Activated CD4-positive, alpha-beta T cell treated with anti-CD3 and anti-CD28 coated beads, Interleukin-2, amount 50 U/mL, for 48 hours (primary cell): Measurements from ENCODE around the gene ZCWPW1.
A peak's percentile ranks its signal among the peaks of the same experiment; 100 is the strongest.

Experiments
- DNase-seq, 2 experiments: peaks; one replicate each; pipeline ENCODE4 v3.0.0-alpha.2; 2020

Gene ZCWPW1

GRCh38 chr7:100428199-100428966, at the start of gene ZCWPW1:
ZCWPW1 (minus strand) TSS chr7:100428703; CDS start chr7:100420649, 8,054 bp downstream.
- peak; percentile 98 for DNase-seq

GRCh38 chr7:100477871-100478267, 49.4 kb upstream of the ZCWPW1 start:
- peak in 1 of 2 experiments; percentile 28 for DNase-seq

DNA sequence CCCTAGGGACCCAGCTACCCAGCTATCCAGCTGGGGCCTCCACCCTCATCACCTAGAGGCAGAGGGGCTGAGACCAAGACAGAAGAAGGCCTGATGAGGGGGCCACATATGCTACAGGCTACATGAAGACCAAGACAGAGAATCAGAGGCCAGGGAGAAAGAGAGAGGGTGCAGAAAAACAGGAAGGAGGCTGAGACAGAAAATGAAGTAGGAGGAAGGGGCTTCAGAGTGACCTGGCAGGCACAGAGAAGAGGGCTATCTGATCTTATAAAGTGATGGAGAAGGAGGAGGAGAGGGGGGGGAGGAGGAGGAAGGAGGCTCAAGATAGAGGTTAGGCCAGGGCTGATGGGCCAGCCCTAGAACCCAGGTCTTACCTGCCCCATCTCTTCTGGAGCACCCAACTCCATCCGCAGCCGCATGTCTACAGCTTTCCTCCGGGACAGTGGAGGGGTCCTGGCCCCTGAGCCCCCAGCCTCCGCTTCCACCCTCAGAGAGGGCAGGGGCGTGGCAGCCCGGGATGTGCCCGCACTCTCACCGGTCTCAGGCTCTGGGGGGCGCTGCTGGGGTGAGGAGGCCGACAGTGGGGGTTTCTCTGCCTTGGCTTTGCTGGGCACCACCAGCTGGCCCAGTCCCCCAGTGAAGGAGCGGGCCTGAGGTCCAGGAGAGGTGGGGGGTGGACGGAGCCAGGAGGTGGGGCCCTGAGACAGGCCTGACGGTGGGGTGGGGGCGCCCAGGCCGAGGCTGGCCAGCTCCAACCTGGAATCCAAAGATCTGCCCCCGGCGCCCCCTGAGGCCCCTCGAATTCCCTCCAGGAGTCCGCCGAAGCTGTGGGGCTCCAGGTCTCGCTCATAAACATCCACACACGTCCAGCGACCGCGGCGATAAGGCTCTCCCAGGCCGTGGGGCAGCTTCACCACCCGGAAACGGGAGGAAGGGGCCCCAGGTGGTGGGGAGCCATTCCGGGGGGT, 48.7 kb upstream of the ZCWPW1 start:
- DNase-seq = peak; percentile 58 to 69

- no peak for DNase-seq
Observed at GRCh38 chr7:100476101-100476780, 47.7 kb upstream of the ZCWPW1 start.

DNA sequence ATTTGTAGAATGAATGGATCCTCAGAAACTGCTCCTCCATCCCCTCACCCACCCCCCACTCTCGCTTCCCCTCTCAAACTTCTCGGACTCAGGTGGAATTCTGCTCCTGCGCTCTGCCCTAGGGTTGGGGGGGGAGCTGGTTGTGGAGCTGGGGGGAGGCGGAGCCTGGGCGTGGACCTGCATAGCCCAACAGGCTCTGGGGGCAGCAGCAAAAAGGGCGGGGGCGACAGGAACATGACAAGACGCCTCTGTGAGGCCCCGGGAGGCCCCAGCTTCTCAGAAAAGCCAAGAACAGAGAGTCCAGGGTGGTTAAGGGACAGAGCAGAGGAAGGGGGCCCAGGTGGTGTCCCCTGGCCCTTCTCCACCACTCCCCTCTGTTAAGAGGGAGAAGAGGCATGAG, 47.0 kb upstream of the ZCWPW1 start:
- peak in 1 of 2 experiments; percentile 24 for DNase-seq

GRCh38 chr7:100472854-100473499, 44.5 kb upstream of the ZCWPW1 start:
- peak in 1 of 2 experiments; percentile 32 for DNase-seq

- no peak for DNase-seq
Observed at GRCh38 chr7:100472121-100472851, 43.8 kb upstream of the ZCWPW1 start.

GRCh38 chr7:100471021-100471420, 42.5 kb upstream of the ZCWPW1 start:
- no peak for DNase-seq

GRCh38 chr7:100469227-100470044, 40.9 kb upstream of the ZCWPW1 start:
- peak; percentile 89 to 90 for DNase-seq

GRCh38 chr7:100467638-100468373, 39.3 kb upstream of the ZCWPW1 start:
- DNase-seq = no peak

- no peak for DNase-seq
Observed at GRCh38 chr7:100466653-100467605, 38.4 kb upstream of the ZCWPW1 start.

- DNase-seq = no peak
Observed at GRCh38 chr7:100465702-100466311, 37.3 kb upstream of the ZCWPW1 start.

DNA sequence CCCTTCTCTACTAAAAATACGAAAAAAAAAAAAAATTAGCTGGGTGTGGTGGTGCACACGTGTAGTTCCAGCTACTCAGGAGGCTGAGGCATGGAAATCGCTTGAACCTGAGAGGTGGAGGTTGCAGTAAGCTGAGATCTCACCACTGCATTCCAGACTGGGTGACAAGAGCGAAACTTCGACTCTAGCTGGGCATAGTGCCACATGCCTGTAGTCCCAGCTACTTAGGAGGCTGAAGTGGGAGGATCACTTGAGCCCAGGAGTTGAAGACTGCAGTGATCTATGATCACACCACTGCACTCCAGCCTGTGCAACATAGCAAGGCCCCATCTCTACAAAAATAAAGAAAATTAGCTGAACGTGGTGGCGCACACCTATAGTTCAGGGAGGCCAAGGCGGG, 36.8 kb upstream of the ZCWPW1 start:
- DNase-seq = no peak

GRCh38 chr7:100464791-100465190, 36.3 kb upstream of the ZCWPW1 start:
- no peak for DNase-seq

DNA sequence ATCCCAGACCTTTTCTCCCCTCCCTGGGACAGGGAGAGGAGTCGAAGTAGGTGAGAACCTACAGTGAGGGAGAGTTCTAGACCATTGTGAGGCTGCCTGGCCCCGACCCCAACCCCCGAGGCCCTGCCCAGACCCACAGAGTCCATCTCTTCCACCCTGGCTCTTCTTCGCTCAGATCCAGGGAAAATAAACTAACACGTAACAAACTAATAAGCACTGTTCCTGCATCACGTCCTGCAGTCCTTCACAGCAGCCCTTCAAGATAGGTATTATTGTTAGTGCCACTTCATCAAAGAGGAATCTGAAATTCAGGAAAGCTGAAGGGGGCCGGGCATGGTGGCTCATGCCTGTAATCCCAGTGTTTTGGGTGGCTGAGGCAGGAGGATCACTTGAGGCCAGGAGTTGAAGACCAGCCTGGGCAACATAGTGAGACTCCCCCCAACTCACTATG, 35.7 kb upstream of the ZCWPW1 start, which contains the start of gene SPACDR:
SPACDR (minus strand) TSS at position 51 of the 451 bp plus-strand sequence. CDS start 235 bp downstream, outside the sequence.
- no peak for DNase-seq

DNA sequence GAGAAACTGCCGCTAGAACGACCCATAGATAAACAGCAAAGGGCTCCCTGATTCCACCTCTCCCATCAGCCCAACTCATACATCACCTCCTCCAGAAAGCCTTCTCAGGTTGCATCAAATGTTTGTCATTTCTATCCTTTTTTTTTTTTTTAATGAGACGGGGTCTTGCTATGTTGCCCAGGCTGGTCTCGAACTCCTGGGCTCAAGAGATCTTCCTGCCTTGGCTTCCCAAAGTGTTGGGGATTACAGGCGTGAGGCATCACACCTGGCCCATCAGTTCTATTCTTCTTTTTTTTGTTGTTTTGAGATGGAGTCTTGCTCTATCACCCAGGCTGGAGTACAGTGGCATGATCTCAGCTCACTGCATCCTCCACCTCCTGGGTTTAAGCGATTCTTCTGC, 28.5 kb upstream of the ZCWPW1 start:
- no peak for DNase-seq

DNA sequence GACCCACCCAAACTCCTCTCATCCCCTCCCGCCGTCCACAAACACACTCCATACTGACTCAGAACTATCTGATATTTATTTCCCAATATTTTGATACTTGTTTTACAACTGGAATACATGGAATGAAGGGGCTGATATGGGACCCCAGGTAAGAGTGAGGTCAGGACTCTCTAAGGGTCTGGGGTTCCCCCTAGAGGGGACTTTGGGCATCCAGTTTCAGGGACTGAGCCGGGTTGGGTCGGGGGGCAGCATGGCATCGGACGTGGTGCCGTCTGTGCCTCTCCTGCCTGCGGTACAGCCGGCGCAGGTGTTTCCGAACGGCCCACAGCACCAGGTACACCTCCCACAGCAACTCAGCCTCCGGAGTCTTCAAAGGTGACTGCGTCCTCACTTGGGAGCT, 28.1 kb upstream of the ZCWPW1 start:
- DNase-seq = no peak

DNA sequence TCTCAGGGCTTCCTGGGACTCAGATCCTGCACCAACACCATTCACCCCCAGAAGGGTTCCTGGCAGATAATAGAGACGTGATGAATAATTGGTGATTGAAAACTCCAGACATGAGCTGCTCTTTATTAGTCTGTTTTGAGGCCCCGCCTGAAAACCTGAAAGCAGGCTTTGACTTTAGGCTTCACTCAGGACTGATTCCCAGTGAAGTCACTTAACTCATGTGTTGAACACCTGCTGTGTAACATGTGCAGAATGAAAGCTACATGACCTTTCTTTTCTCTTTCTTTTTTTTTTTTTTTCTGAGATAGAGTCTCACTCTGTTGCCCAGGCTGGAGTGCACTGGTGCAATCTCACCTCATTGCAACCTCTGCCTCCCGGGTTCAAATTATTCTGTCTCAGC, 26.7 kb upstream of the ZCWPW1 start:
- no peak for DNase-seq
